Activated T-cell treated with anti-CD3 and anti-CD28 coated beads, Interleukin-2, amount 50 U/mL, for 24 hours (primary cell): Measurements from ENCODE around the gene CST4.
"Not testable (repeated sequence)": the region's sequence is repeated elsewhere in the genome, so short reads cannot be mapped to it uniquely, and the experiment has no call there.

Experiments
- DNase-seq: peaks from one replicate; pipeline ENCODE4 v3.0.0-alpha.2; 2020
- H3K27ac Mint-ChIP-seq: 2 replicates; pipeline ENCODE4 v1.8.0; 2020; ENCODE audit warnings: mild to moderate bottlenecking, mixed read lengths
- H3K27me3 Mint-ChIP-seq: 2 replicates; pipeline ENCODE4 v1.8.0; 2020; ENCODE audit warnings: mixed read lengths
- H3K36me3 Mint-ChIP-seq: 2 replicates; pipeline ENCODE4 v1.8.0; 2020; ENCODE audit warnings: low read depth, mixed read lengths
- H3K4me1 Mint-ChIP-seq: 2 replicates; pipeline ENCODE4 v1.8.0; 2020; ENCODE audit warnings: low read depth, mixed read lengths
- H3K4me3 Mint-ChIP-seq: 2 replicates; pipeline ENCODE4 v1.8.0; 2020; ENCODE audit warnings: mild to moderate bottlenecking, moderate library complexity, mixed read lengths
- H3K9me3 Mint-ChIP-seq: 2 replicates; pipeline ENCODE4 v1.8.0; 2020; ENCODE audit warnings: mixed read lengths

The CST4 gene

GRCh38 chr20:23661002-23661429 lies 27.8 kb downstream of the CST4 start:
- Mint-ChIP-seq H3K4me3 (no peak overlapping the region), H3K27ac (no peak overlapping the region), H3K27me3 (peaks cover 7% of the 10 kb centered on the region)

GRCh38 chr20:23659989-23660837 lies 28.6 kb downstream of the CST4 start:
- no peak overlapping the region for H3K4me3 Mint-ChIP-seq

More at GRCh38 chr20:23661002-23661429, 27.8 kb downstream of the CST4 start:
- DNase-seq = no peak
- no peaks in the 10 kb centered on the region for H3K9me3 Mint-ChIP-seq
- H3K4me1 Mint-ChIP-seq = no peaks in the 10 kb centered on the region
- H3K36me3 Mint-ChIP-seq = no peaks in the 10 kb centered on the region

GRCh38 chr20:23659610-23659988 lies 29.2 kb downstream of the CST4 start:
- not testable (repeated sequence) for H3K36me3 Mint-ChIP-seq, H3K4me1 Mint-ChIP-seq, H3K27ac Mint-ChIP-seq, H3K4me3 Mint-ChIP-seq, DNase-seq, H3K9me3 Mint-ChIP-seq
- H3K27me3 Mint-ChIP-seq = peaks cover 20% of the 10 kb centered on the region

More at GRCh38 chr20:23659989-23660837, 28.6 kb downstream of the CST4 start:
- Mint-ChIP-seq H3K9me3 (no peaks in the 10 kb centered on the region), H3K27ac (no peak overlapping the region), H3K27me3 (peaks cover 15% of the 10 kb centered on the region), H3K36me3 (no peaks in the 10 kb centered on the region), H3K4me1 (no peaks in the 10 kb centered on the region)
- DNase-seq = no peak

GRCh38 chr20:23658989-23659609 lies 29.7 kb downstream of the CST4 start:
- Mint-ChIP-seq H3K9me3 (no peaks in the 10 kb centered on the region), H3K27ac (no peak overlapping the region), H3K4me1 (no peaks in the 10 kb centered on the region), H3K4me3 (no peak overlapping the region), H3K36me3 (no peaks in the 10 kb centered on the region), H3K27me3 (peaks cover 25% of the 10 kb centered on the region)
- no peak for DNase-seq

- no peaks in the 10 kb centered on the region for H3K4me1 Mint-ChIP-seq
- no peaks in the 10 kb centered on the region for H3K36me3 Mint-ChIP-seq
- H3K9me3 Mint-ChIP-seq = no peaks in the 10 kb centered on the region
- no peak for DNase-seq
- peaks cover 25% of the 10 kb centered on the region for H3K27me3 Mint-ChIP-seq
- no peak overlapping the region for H3K27ac Mint-ChIP-seq
- H3K4me3 Mint-ChIP-seq = no peak overlapping the region
Measured at GRCh38 chr20:23658336-23658735, 30.5 kb downstream of the CST4 start.

GRCh38 chr20:23657202-23657601 lies 31.6 kb downstream of the CST4 start:
- peaks cover 25% of the 10 kb centered on the region for H3K27me3 Mint-ChIP-seq
- no peaks in the 10 kb centered on the region for H3K4me1 Mint-ChIP-seq
- H3K36me3 Mint-ChIP-seq = no peaks in the 10 kb centered on the region
- no peak for DNase-seq
- H3K9me3 Mint-ChIP-seq = no peaks in the 10 kb centered on the region
- H3K4me3 Mint-ChIP-seq = no peak overlapping the region
- no peak overlapping the region for H3K27ac Mint-ChIP-seq

GRCh38 chr20:23656372-23656771 lies 32.5 kb downstream of the CST4 start:
- H3K4me1 Mint-ChIP-seq = no peaks in the 10 kb centered on the region
- H3K36me3 Mint-ChIP-seq = no peaks in the 10 kb centered on the region
- H3K27me3 Mint-ChIP-seq = peaks cover 25% of the 10 kb centered on the region
- no peak overlapping the region for H3K27ac Mint-ChIP-seq
- no peaks in the 10 kb centered on the region for H3K9me3 Mint-ChIP-seq
- no peak for DNase-seq
- H3K4me3 Mint-ChIP-seq = no peak overlapping the region

- no peak for DNase-seq
- Mint-ChIP-seq H3K36me3 (no peaks in the 10 kb centered on the region), H3K27me3 (peaks cover 25% of the 10 kb centered on the region), H3K9me3 (no peaks in the 10 kb centered on the region), H3K27ac (no peak overlapping the region), H3K4me1 (no peaks in the 10 kb centered on the region), H3K4me3 (no peak overlapping the region)
Measured at GRCh38 chr20:23655491-23656211, 33.2 kb downstream of the CST4 start.

GRCh38 chr20:23654717-23655116 lies 34.1 kb downstream of the CST4 start:
- DNase-seq = no peak
- Mint-ChIP-seq H3K36me3 (no peaks in the 10 kb centered on the region), H3K4me3 (no peak overlapping the region), H3K9me3 (no peaks in the 10 kb centered on the region), H3K27ac (no peak overlapping the region), H3K27me3 (peaks cover 25% of the 10 kb centered on the region), H3K4me1 (no peaks in the 10 kb centered on the region)

- Mint-ChIP-seq H3K27me3 (peaks cover 25% of the 10 kb centered on the region), H3K36me3 (no peaks in the 10 kb centered on the region), H3K4me3 (no peak overlapping the region), H3K9me3 (no peaks in the 10 kb centered on the region), H3K27ac (no peak overlapping the region), H3K4me1 (no peaks in the 10 kb centered on the region)
- DNase-seq = no peak
Measured at GRCh38 chr20:23654000-23654399, 34.8 kb downstream of the CST4 start.

GRCh38 chr20:23653400-23653938 lies 35.4 kb downstream of the CST4 start:
- H3K9me3 Mint-ChIP-seq = no peaks in the 10 kb centered on the region
- peaks cover 25% of the 10 kb centered on the region for H3K27me3 Mint-ChIP-seq
- no peaks in the 10 kb centered on the region for H3K4me1 Mint-ChIP-seq
- H3K36me3 Mint-ChIP-seq = no peaks in the 10 kb centered on the region
- H3K27ac Mint-ChIP-seq = no peak overlapping the region
- no peak overlapping the region for H3K4me3 Mint-ChIP-seq
- no peak for DNase-seq

- Mint-ChIP-seq H3K4me1 (no peaks in the 10 kb centered on the region), H3K27ac (no peak overlapping the region), H3K4me3 (no peak overlapping the region), H3K27me3 (peaks cover 25% of the 10 kb centered on the region), H3K9me3 (no peaks in the 10 kb centered on the region), H3K36me3 (no peaks in the 10 kb centered on the region)
- DNase-seq = no peak
Measured at GRCh38 chr20:23652926-23653325, 35.9 kb downstream of the CST4 start.

- Mint-ChIP-seq H3K27ac (no peak overlapping the region), H3K4me1 (no peaks in the 10 kb centered on the region), H3K27me3 (peaks cover 25% of the 10 kb centered on the region), H3K4me3 (no peak overlapping the region), H3K36me3 (no peaks in the 10 kb centered on the region), H3K9me3 (no peaks in the 10 kb centered on the region)
- DNase-seq = no peak
Measured at GRCh38 chr20:23652371-23652770, 36.5 kb downstream of the CST4 start.

GRCh38 chr20:23651117-23651516 lies 37.7 kb downstream of the CST4 start:
- H3K27me3 Mint-ChIP-seq = peaks cover 19% of the 10 kb centered on the region
- no peaks in the 10 kb centered on the region for H3K9me3 Mint-ChIP-seq
- H3K4me1 Mint-ChIP-seq = no peaks in the 10 kb centered on the region
- H3K36me3 Mint-ChIP-seq = no peaks in the 10 kb centered on the region
- no peak overlapping the region for H3K27ac Mint-ChIP-seq
- DNase-seq = no peak
- H3K4me3 Mint-ChIP-seq = no peak overlapping the region
